ENCODE results near the gene SGIP1. TPM values are rescaled to one million over a fixed set of nuclear protein-coding genes. Genes with fewer than 3 reads are reported as not detected.
"Not testable (repeated sequence)": the region's sequence is repeated elsewhere in the genome, so short reads cannot be mapped to it uniquely, and the experiment has no call there.

The SGIP1 gene
- total RNA-seq, 1 donor from 2014 or later, result not detected

- H3K27ac Mint-ChIP-seq, result no peak overlapping the region
- ATAC-seq (ENCODE audit: low read depth) (no peak), DNase-seq (no peak)
- H3K27me3 Mint-ChIP-seq, result peaks cover 5% of the 10 kb centered on the region
- no peak for TF ChIP-seq CTCF (IDR thresholded peaks at IDR 0.05)
- intact Hi-C loops (cut with micrococcal nuclease), result no loop called here
- no peak overlapping the region for H3K4me3 Mint-ChIP-seq
- peaks cover 3% of the 10 kb centered on the region for H3K4me1 Mint-ChIP-seq
- no peaks in the 10 kb centered on the region for H3K9me3 Mint-ChIP-seq
- POLR2A ChIA-PET, result no interaction called here
- no peaks in the 10 kb centered on the region for H3K36me3 Mint-ChIP-seq (ENCODE audit: low read depth)
- CTCF ChIA-PET, result no interaction called here
Measured at GRCh38 chr1:66731170-66731865, 197.4 kb downstream of the SGIP1 start.

GRCh38 chr1:66732407-66733166 is 198.6 kb downstream of the SGIP1 start:
- H3K27ac Mint-ChIP-seq, result no peak overlapping the region
- no peak overlapping the region for H3K4me3 Mint-ChIP-seq
- ATAC-seq (ENCODE audit: low read depth) (no peak), DNase-seq (no peak)
- TF ChIP-seq CTCF (IDR thresholded peaks at IDR 0.05), result no peak
- H3K9me3 Mint-ChIP-seq, result no peaks in the 10 kb centered on the region
- POLR2A ChIA-PET, result no interaction called here
- CTCF ChIA-PET, result interaction anchor here (1.2 to 1.6 kb wide), 3 partner anchors 9 to 773 kb away, joined by 3 to 4 read pairs (median 3); no protein-coding TSS in a partner anchor
- peaks cover 2% of the 10 kb centered on the region for H3K27me3 Mint-ChIP-seq
- intact Hi-C loops (cut with micrococcal nuclease), result no loop called here
- H3K4me1 Mint-ChIP-seq, result peaks cover 3% of the 10 kb centered on the region
- H3K36me3 Mint-ChIP-seq (ENCODE audit: low read depth), result no peaks in the 10 kb centered on the region

GRCh38 chr1:66733348-66734017 is 199.5 kb downstream of the SGIP1 start:
- Mint-ChIP-seq H3K4me3 (no peak overlapping the region), H3K27ac (no peak overlapping the region), H3K27me3 (no peaks in the 10 kb centered on the region), H3K4me1 (peaks cover 3% of the 10 kb centered on the region), H3K9me3 (no peaks in the 10 kb centered on the region), H3K36me3 (ENCODE audit: low read depth) (no peaks in the 10 kb centered on the region)
- no peak for TF ChIP-seq CTCF (IDR thresholded peaks at IDR 0.05)
- ChIA-PET POLR2A (no interaction called here), CTCF (interaction anchor here (1.2 to 1.6 kb wide), 4 partner anchors 9 to 774 kb away, joined by 3 to 4 read pairs (median 3); no protein-coding TSS in a partner anchor)
- ATAC-seq (ENCODE audit: low read depth) (no peak), DNase-seq (no peak)
- intact Hi-C loops (cut with micrococcal nuclease), result no loop called here

GRCh38 chr1:66734531-66734930 is 200.6 kb downstream of the SGIP1 start:
- H3K27me3 Mint-ChIP-seq; H3K4me3 Mint-ChIP-seq; DNase-seq; H3K4me1 Mint-ChIP-seq; H3K36me3 Mint-ChIP-seq (ENCODE audit: low read depth); POLR2A ChIA-PET; H3K9me3 Mint-ChIP-seq; intact Hi-C loops (cut with micrococcal nuclease); ATAC-seq (ENCODE audit: low read depth); H3K27ac Mint-ChIP-seq: not testable (repeated sequence)
- CTCF ChIA-PET, result interaction anchor here (1.4 kb wide), 1 partner anchor 122 kb away, joined by 3 read pairs; no protein-coding TSS in a partner anchor

GRCh38 chr1:66737836-66738235 is 203.9 kb downstream of the SGIP1 start:
- POLR2A ChIA-PET, result no interaction called here
- DNase-seq (no peak), ATAC-seq (ENCODE audit: low read depth) (no peak)
- Mint-ChIP-seq H3K27me3 (no peaks in the 10 kb centered on the region), H3K27ac (no peak overlapping the region), H3K4me3 (no peak overlapping the region), H3K36me3 (ENCODE audit: low read depth) (no peaks in the 10 kb centered on the region), H3K9me3 (no peaks in the 10 kb centered on the region), H3K4me1 (peaks cover 7% of the 10 kb centered on the region)
- no peak for TF ChIP-seq CTCF (IDR thresholded peaks at IDR 0.05)
- CTCF ChIA-PET, result no interaction called here
- intact Hi-C loops (cut with micrococcal nuclease), result no loop called here
